Neural crest cell (in vitro differentiated cells): ENCODE results near the gene NPHS2. TPM values are rescaled to one million over a fixed set of nuclear protein-coding genes. Genes with fewer than 3 reads are reported as not detected.
"Not testable (repeated sequence)": the region's sequence is repeated elsewhere in the genome, so short reads cannot be mapped to it uniquely, and the experiment has no call there.

ENCODE experiments used
- DNase-seq: peaks from one replicate; pipeline ENCODE4 v3.0.0; 2021; ENCODE audit warnings: low read depth, mixed read lengths, low spot score
- H3K27ac Mint-ChIP-seq: one replicate; pipeline ENCODE4 v1.8.0; 2021; ENCODE audit warnings: mild to moderate bottlenecking, mixed read lengths; ENCODE audit not compliant: unreplicated experiment
- H3K27me3 Mint-ChIP-seq: 2 replicates; pipeline ENCODE4 v1.8.0; 2021; ENCODE audit warnings: low read depth, mild to moderate bottlenecking, mixed read lengths
- H3K36me3 Mint-ChIP-seq: 2 replicates; pipeline ENCODE4 v1.8.0; 2021; ENCODE audit warnings: low read depth, mild to moderate bottlenecking, mixed read lengths
- H3K4me1 Mint-ChIP-seq: 2 replicates; pipeline ENCODE4 v1.8.0; 2021; ENCODE audit warnings: mixed read lengths
- H3K4me3 Mint-ChIP-seq: one replicate; pipeline ENCODE4 v1.8.0; 2021; ENCODE audit warnings: mild to moderate bottlenecking, mixed read lengths
- H3K9me3 Mint-ChIP-seq: 2 replicates; pipeline ENCODE4 v1.8.0; 2021; ENCODE audit warnings: mixed read lengths
- CTCF ChIP-seq: fragments of 200-600 bp; sonication (generic); conservative IDR thresholded peaks from 2 replicates; pipeline ENCODE4 v1.5.0; 2021; ENCODE audit warnings: antibody characterized with exemption, mild to moderate bottlenecking
- total RNA-seq: library from RNA; stranded (reverse); gene quantifications from 2 replicates; pipeline ENCODE4 v1.2.1, GENCODE V29; 2021

Gene NPHS2
- total RNA-seq, 1 donor from 2014 or later: not detected

- H3K27ac Mint-ChIP-seq: no peak overlapping the region
- DNase-seq: no peak
- H3K4me3 Mint-ChIP-seq: no peak overlapping the region
- no peaks in the 10 kb centered on the region for H3K36me3 Mint-ChIP-seq
- H3K27me3 Mint-ChIP-seq: no peaks in the 10 kb centered on the region
- TF ChIP-seq CTCF: no peak
- H3K4me1 Mint-ChIP-seq: no peaks in the 10 kb centered on the region
- no peaks in the 10 kb centered on the region for H3K9me3 Mint-ChIP-seq
Measured at GRCh38 chr1:179545321-179545720, 30.4 kb downstream of the NPHS2 start.

GRCh38 chr1:179541774-179542173 is 34.0 kb downstream of the NPHS2 start:
- peaks cover 3% of the 10 kb centered on the region for H3K9me3 Mint-ChIP-seq

GRCh38 chr1:179530352-179530751 is 45.4 kb downstream of the NPHS2 start:
- Mint-ChIP-seq H3K4me1 (peaks cover 11% of the 10 kb centered on the region), H3K36me3 (peaks cover 4% of the 10 kb centered on the region), H3K27ac (no peak overlapping the region), H3K4me3 (no peak overlapping the region), H3K9me3 (peaks cover 7% of the 10 kb centered on the region), H3K27me3 (peaks cover 13% of the 10 kb centered on the region)
- no peak for DNase-seq
- no peak for TF ChIP-seq CTCF

More at GRCh38 chr1:179541774-179542173, 34.0 kb downstream of the NPHS2 start:
- H3K36me3 Mint-ChIP-seq: no peaks in the 10 kb centered on the region
- DNase-seq: no peak
- H3K4me3 Mint-ChIP-seq: no peak overlapping the region
- H3K4me1 Mint-ChIP-seq: no peaks in the 10 kb centered on the region
- peaks cover 4% of the 10 kb centered on the region for H3K27me3 Mint-ChIP-seq
- no peak for TF ChIP-seq CTCF
- no peak overlapping the region for H3K27ac Mint-ChIP-seq

- Mint-ChIP-seq H3K4me3 (no peak overlapping the region), H3K9me3 (peaks cover 4% of the 10 kb centered on the region), H3K27ac (no peak overlapping the region), H3K27me3 (peaks cover 10% of the 10 kb centered on the region), H3K36me3 (peaks cover 2% of the 10 kb centered on the region), H3K4me1 (peaks cover 15% of the 10 kb centered on the region)
- TF ChIP-seq CTCF: no peak
- DNase-seq: no peak
Measured at GRCh38 chr1:179529482-179530195, 46.1 kb downstream of the NPHS2 start.

- H3K9me3 Mint-ChIP-seq: peaks cover 13% of the 10 kb centered on the region
- not testable (repeated sequence) for H3K27ac Mint-ChIP-seq, DNase-seq
Measured at GRCh38 chr1:179518544-179518943, 57.2 kb downstream of the NPHS2 start.

GRCh38 chr1:179516976-179517705 is 58.6 kb downstream of the NPHS2 start:
- H3K4me1 Mint-ChIP-seq: no peaks in the 10 kb centered on the region
- no peak overlapping the region for H3K27ac Mint-ChIP-seq
- H3K36me3 Mint-ChIP-seq: peaks cover 3% of the 10 kb centered on the region
- H3K27me3 Mint-ChIP-seq: peaks cover 28% of the 10 kb centered on the region
- H3K4me3 Mint-ChIP-seq: no peak overlapping the region
- TF ChIP-seq CTCF: no peak
- DNase-seq: no peak
- peaks cover 16% of the 10 kb centered on the region for H3K9me3 Mint-ChIP-seq

More at GRCh38 chr1:179518544-179518943, 57.2 kb downstream of the NPHS2 start:
- H3K4me3 Mint-ChIP-seq, H3K4me1 Mint-ChIP-seq, H3K36me3 Mint-ChIP-seq: not testable (repeated sequence)
- H3K27me3 Mint-ChIP-seq: peaks cover 20% of the 10 kb centered on the region
